ENCODE results near the gene GABRG3. TPM values are rescaled to one million over a fixed set of nuclear protein-coding genes. Genes with fewer than 3 reads are reported as not detected.

The GABRG3 gene
- total RNA-seq, 1 donor from 2014 or later = 0.08 TPM

DNA sequence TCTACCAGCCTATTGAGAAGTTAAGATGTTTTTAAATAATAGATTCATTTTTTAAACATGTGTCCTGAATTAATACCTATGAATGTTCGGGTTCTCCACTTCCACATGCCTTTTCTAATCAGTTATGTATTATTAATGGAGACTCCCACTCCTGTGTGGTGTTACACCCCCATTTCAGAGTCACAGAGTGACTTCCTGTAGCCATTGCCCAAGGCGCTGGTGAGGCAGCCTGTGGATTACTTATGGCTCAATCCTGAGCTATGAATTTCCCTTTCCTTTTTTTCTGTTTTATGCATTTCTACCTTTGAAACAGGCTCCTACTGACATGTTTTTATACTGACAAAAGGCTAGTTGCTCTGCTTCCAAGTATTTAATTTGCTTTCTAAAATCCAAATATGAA is 162.3 kb downstream of the GABRG3 start:
- Histone ChIP-seq H3K36me3 (ENCODE audit: control insufficient read depth, insufficient read depth, low read length) (no peaks in the 10 kb centered on the region), H3K4me3 (ENCODE audit: low read depth, low read length) (no peak overlapping the region), H3K27me3 (ENCODE audit: control insufficient read depth, insufficient read depth, low read length) (no peaks in the 10 kb centered on the region)
- TF ChIP-seq, protein P1, sequence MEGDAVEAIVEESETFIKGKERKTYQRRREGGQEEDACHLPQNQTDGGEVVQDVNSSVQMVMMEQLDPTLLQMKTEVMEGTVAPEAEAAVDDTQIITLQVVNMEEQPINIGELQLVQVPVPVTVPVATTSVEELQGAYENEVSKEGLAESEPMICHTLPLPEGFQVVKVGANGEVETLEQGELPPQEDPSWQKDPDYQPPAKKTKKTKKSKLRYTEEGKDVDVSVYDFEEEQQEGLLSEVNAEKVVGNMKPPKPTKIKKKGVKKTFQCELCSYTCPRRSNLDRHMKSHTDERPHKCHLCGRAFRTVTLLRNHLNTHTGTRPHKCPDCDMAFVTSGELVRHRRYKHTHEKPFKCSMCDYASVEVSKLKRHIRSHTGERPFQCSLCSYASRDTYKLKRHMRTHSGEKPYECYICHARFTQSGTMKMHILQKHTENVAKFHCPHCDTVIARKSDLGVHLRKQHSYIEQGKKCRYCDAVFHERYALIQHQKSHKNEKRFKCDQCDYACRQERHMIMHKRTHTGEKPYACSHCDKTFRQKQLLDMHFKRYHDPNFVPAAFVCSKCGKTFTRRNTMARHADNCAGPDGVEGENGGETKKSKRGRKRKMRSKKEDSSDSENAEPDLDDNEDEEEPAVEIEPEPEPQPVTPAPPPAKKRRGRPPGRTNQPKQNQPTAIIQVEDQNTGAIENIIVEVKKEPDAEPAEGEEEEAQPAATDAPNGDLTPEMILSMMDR (IDR thresholded peaks at IDR 0.05; ENCODE audit: insufficient read depth, low read length, poor library complexity, severe bottlenecking) = no peak
- no peak for DNase-seq (ENCODE audit: low read depth)

DNA sequence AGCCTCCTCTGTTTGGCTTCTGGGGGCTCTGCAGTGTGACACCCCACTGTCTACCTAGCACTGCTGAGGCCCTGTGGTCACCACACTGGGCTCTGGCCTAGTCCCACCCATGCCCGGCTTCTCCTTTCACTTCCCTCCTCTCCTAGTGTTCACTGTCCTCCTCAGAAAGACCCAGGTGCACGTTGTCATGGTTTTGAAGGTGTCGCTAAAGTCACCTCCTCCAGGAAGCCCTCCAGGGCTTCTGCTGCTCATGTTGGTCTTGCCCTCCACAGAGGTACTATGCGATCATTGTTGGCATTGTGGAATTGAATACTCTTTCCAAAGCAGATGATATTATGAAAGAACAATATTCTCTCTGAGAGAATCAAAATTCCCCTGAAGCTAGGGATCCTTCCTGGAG is 163.5 kb downstream of the GABRG3 start:
- DNase-seq (ENCODE audit: low read depth) = no peak
- no peak overlapping the region for H3K4me3 ChIP-seq (ENCODE audit: low read depth, low read length)
- no peaks in the 10 kb centered on the region for H3K27me3 ChIP-seq (ENCODE audit: control insufficient read depth, insufficient read depth, low read length)
- TF ChIP-seq, protein P1 (IDR thresholded peaks at IDR 0.05; ENCODE audit: insufficient read depth, low read length, poor library complexity, severe bottlenecking) = no peak
- H3K36me3 ChIP-seq (ENCODE audit: control insufficient read depth, insufficient read depth, low read length) = no peaks in the 10 kb centered on the region

DNA sequence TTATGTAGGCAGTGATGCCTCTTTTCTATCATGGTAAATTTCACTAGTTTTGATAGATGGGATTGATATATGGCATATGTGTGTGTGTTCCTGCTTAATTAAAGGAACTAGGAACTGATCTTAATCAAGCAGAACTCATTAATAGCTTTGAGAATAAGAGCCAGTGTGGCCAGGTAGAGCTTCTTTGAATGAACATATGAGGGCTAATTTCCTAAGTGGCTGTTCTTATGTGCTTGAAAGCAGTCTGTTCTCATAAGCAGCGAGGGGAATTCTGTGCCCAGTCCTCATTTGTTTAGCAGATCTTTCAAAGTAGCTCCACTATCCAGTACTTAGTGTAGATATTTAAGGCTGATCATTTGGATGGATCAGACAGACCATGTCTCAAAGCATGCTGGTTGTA is 164.2 kb downstream of the GABRG3 start:
- no peak overlapping the region for H3K4me3 ChIP-seq (ENCODE audit: low read depth, low read length)
- DNase-seq (ENCODE audit: low read depth) = no peak
- TF ChIP-seq, protein P1 (IDR thresholded peaks at IDR 0.05; ENCODE audit: insufficient read depth, low read length, poor library complexity, severe bottlenecking) = no peak
- H3K36me3 ChIP-seq (ENCODE audit: control insufficient read depth, insufficient read depth, low read length) = no peaks in the 10 kb centered on the region
- no peaks in the 10 kb centered on the region for H3K27me3 ChIP-seq (ENCODE audit: control insufficient read depth, insufficient read depth, low read length)

DNA sequence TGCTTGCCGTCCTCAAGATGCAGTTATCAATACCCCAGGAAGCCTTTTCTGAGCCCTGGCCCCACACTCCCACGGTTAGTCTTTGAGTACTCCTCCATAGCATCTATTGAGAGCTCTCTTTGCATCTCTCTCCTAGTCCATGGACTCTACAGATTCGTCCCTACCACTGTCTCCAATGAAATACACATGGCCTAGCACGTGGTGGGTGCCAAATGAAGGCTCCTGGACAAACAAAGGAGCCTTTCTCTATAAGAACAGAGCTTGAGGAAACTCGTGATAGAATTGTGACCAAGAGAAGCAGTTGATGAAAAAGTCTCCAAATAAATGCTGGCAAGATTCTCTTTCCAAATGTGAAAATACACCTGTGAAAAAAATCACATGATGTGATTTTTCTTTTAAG is 166.1 kb downstream of the GABRG3 start:
- no peak for DNase-seq (ENCODE audit: low read depth)

DNA sequence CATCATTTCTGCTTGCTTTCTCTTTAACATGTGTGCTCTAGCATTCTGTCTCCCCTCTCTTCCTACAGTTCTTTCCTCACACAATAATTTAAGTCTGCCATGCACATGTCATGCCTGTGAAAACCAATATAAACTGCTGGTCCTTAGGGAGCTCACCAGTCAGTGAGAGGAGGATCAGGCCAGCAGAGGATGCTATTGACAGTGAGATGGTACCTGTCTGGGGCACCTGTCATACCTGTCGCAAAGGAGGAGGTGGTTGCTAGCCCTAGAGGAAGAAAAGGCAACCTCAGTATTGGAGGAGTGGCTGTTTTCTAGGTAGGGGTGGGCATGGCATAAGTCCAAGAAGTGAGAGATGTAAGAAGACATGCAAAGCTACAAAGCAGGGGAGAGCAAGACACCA is 194.6 kb downstream of the GABRG3 start:
- Histone ChIP-seq H3K4me3 (ENCODE audit: low read depth, low read length) (no peak overlapping the region), H3K36me3 (ENCODE audit: control insufficient read depth, insufficient read depth, low read length) (no peaks in the 10 kb centered on the region), H3K27me3 (ENCODE audit: control insufficient read depth, insufficient read depth, low read length) (no peaks in the 10 kb centered on the region)
- no peak for DNase-seq (ENCODE audit: low read depth)
- TF ChIP-seq, protein P1 (IDR thresholded peaks at IDR 0.05; ENCODE audit: insufficient read depth, low read length, poor library complexity, severe bottlenecking) = no peak

More for the DNA sequence above, 166.1 kb downstream of the GABRG3 start:
- TF ChIP-seq, protein P1 (IDR thresholded peaks at IDR 0.05; ENCODE audit: insufficient read depth, low read length, poor library complexity, severe bottlenecking) = no peak
- Histone ChIP-seq H3K27me3 (ENCODE audit: control insufficient read depth, insufficient read depth, low read length) (no peaks in the 10 kb centered on the region), H3K36me3 (ENCODE audit: control insufficient read depth, insufficient read depth, low read length) (no peaks in the 10 kb centered on the region), H3K4me3 (ENCODE audit: low read depth, low read length) (no peak overlapping the region)

DNA sequence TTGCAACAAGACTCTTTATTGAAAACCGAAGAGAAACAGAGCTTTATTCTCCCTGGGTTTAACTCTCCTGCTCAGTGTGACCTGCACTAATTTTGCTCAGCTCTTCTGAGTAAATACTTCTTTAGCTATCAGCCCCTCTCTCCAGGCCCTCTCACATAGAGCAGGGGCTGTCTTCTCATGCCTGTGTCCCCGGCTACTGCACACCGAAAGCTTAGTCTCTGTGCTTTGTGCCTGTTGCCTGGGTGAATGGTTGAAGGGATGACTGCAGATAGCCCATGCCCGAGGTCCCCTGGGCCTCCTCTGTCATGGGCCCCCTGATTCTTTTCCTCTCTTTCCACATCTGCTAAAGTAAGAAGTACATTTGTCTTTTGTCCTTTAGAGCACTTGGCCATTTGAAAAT is 195.9 kb downstream of the GABRG3 start:
- no peaks in the 10 kb centered on the region for H3K36me3 ChIP-seq (ENCODE audit: control insufficient read depth, insufficient read depth, low read length)
- H3K27me3 ChIP-seq (ENCODE audit: control insufficient read depth, insufficient read depth, low read length) = no peaks in the 10 kb centered on the region
- H3K4me3 ChIP-seq (ENCODE audit: low read depth, low read length) = no peak overlapping the region
- TF ChIP-seq, protein P1 (IDR thresholded peaks at IDR 0.05; ENCODE audit: insufficient read depth, low read length, poor library complexity, severe bottlenecking) = no peak
- DNase-seq (ENCODE audit: low read depth) = no peak
